H9 (cell line): ENCODE results near the gene GOLGA6A. TPM values are rescaled to one million over a fixed set of nuclear protein-coding genes. Genes with fewer than 3 reads are reported as not detected.
"Not testable (repeated sequence)": the region's sequence is repeated elsewhere in the genome, so short reads cannot be mapped to it uniquely, and the experiment has no call there.

Experiments
- DNase-seq: peaks from one replicate; pipeline ENCODE4 v3.0.0-alpha.2; 2017
- H2AFZ ChIP-seq: one replicate; pipeline ENCODE4 v1.6.1; 2013; ENCODE audit warnings: mild to moderate bottlenecking, low read length, control low read depth, moderate library complexity
- H2AK5ac ChIP-seq: 2 replicates; pipeline ENCODE4 v1.6.1; 2013; ENCODE audit warnings: low read length, control low read depth, mixed read lengths; ENCODE audit not compliant: insufficient read length
- H2BK120ac ChIP-seq: one replicate; pipeline ENCODE4 v1.6.1; 2013; ENCODE audit warnings: low read depth, mild to moderate bottlenecking, low read length, control low read depth, inconsistent platforms; ENCODE audit not compliant: poor library complexity, severe bottlenecking
- H2BK12ac ChIP-seq: 2 replicates; pipeline ENCODE4 v1.6.1; 2013; ENCODE audit warnings: low read length, control low read depth, mixed read lengths, low read depth; ENCODE audit not compliant: insufficient read length
- H2BK15ac ChIP-seq: 2 replicates; pipeline ENCODE4 v1.6.1; 2013; ENCODE audit warnings: low read depth, low read length, control low read depth
- H2BK20ac ChIP-seq: one replicate; pipeline ENCODE4 v1.6.1; 2013; ENCODE audit warnings: low read depth, mild to moderate bottlenecking, low read length, control low read depth, inconsistent platforms; ENCODE audit not compliant: poor library complexity, severe bottlenecking
- H2BK5ac ChIP-seq: 2 replicates; pipeline ENCODE4 v1.6.1; 2013; ENCODE audit warnings: low read length, control low read depth, mixed read lengths; ENCODE audit not compliant: insufficient read length
- H3K14ac ChIP-seq: 2 replicates; pipeline ENCODE4 v1.6.1; 2013; ENCODE audit warnings: low read length, control low read depth; ENCODE audit not compliant: insufficient read depth
- H3K18ac ChIP-seq: 2 replicates; pipeline ENCODE4 v1.6.1; 2013; ENCODE audit warnings: low read depth, mild to moderate bottlenecking, mixed read lengths, low read length, control low read depth; ENCODE audit not compliant: insufficient read length
- H3K23ac ChIP-seq: 2 replicates; pipeline ENCODE4 v1.6.1; 2013; ENCODE audit warnings: low read length, control low read depth, mixed read lengths, low read depth; ENCODE audit not compliant: insufficient read length
- H3K23me2 ChIP-seq: 2 replicates; pipeline ENCODE4 v1.6.1; 2013; ENCODE audit warnings: low read depth, mild to moderate bottlenecking, mixed read lengths, low read length, control low read depth; ENCODE audit not compliant: insufficient read length, poor library complexity, severe bottlenecking
- H3K27ac ChIP-seq: 2 replicates; pipeline ENCODE4 v1.5.1; 2013; ENCODE audit warnings: low read length, control low read depth, mixed read lengths, low read depth; ENCODE audit not compliant: insufficient read length
- H3K27me3 ChIP-seq: 2 replicates; pipeline ENCODE4 v1.6.1; 2013; ENCODE audit warnings: low read length, control low read depth, inconsistent platforms; ENCODE audit not compliant: insufficient read depth
- H3K4ac ChIP-seq: 2 replicates; pipeline ENCODE4 v1.6.1; 2013; ENCODE audit warnings: low read depth, mild to moderate bottlenecking, control low read depth, inconsistent platforms, low read length, moderate library complexity
- H3K4me1 ChIP-seq: 2 replicates; pipeline ENCODE4 v1.6.1; 2013; ENCODE audit warnings: low read length, control low read depth, inconsistent platforms; ENCODE audit not compliant: insufficient read depth
- H3K4me2 ChIP-seq: 2 replicates; pipeline ENCODE4 v1.6.1; 2013; ENCODE audit warnings: low read length, control low read depth, mixed read lengths; ENCODE audit not compliant: insufficient read length, insufficient read depth
- H3K56ac ChIP-seq: 2 replicates; pipeline ENCODE4 v1.6.1; 2013; ENCODE audit warnings: low read depth, mild to moderate bottlenecking, mixed read lengths, low read length, control low read depth; ENCODE audit not compliant: insufficient read length
- H3K79me1 ChIP-seq: 2 replicates; pipeline ENCODE4 v1.6.1; 2013; ENCODE audit warnings: low read depth, mild to moderate bottlenecking, moderate library complexity, low read length, control low read depth, inconsistent platforms; ENCODE audit not compliant: insufficient read depth, poor library complexity, severe bottlenecking
- H3K79me2 ChIP-seq: 2 replicates; pipeline ENCODE4 v1.6.1; 2013; ENCODE audit warnings: low read length, control low read depth, inconsistent platforms; ENCODE audit not compliant: insufficient read depth
- H3K9ac ChIP-seq: 2 replicates; pipeline ENCODE4 v1.6.1; 2013; ENCODE audit warnings: low read length, control low read depth, mixed read lengths; ENCODE audit not compliant: insufficient read length; ENCODE audit errors: extremely low read depth
- H3K9me3 ChIP-seq: one replicate; pipeline ENCODE4 v1.6.1; 2013; ENCODE audit warnings: low read depth, low read length, inconsistent platforms; ENCODE audit not compliant: control insufficient read depth
- H3T11ph ChIP-seq: one replicate; pipeline ENCODE4 v1.6.1; 2013; ENCODE audit warnings: mild to moderate bottlenecking, low read length, control low read depth, inconsistent platforms
- H4K20me1 ChIP-seq: one replicate; pipeline ENCODE4 v1.6.1; 2013; ENCODE audit not compliant: control insufficient read depth, insufficient read length, insufficient read depth
- H4K5ac ChIP-seq: 2 replicates; pipeline ENCODE4 v1.6.1; 2013; ENCODE audit warnings: low read depth, mild to moderate bottlenecking, mixed read lengths, low read length, control low read depth; ENCODE audit not compliant: insufficient read length
- H4K8ac ChIP-seq: replicated peaks from 2 replicates; pipeline ENCODE4 v1.6.1; 2013; ENCODE audit warnings: low read length, control low read depth, mixed read lengths, low read depth; ENCODE audit not compliant: insufficient read length
- H4K91ac ChIP-seq: 2 replicates; pipeline ENCODE4 v1.6.1; 2013; ENCODE audit warnings: low read depth, mild to moderate bottlenecking, moderate library complexity, mixed read lengths, low read length, control low read depth; ENCODE audit not compliant: insufficient read length
- H3K27ac Mint-ChIP-seq, 3 experiments: 2 replicates in 2 of 3; 3 replicates in 1 of 3; pipeline ENCODE4 v1.8.0; 2020 to 2021; ENCODE audit warnings: mixed read lengths in 3 of 3, mild to moderate bottlenecking in 1 of 3, moderate library complexity in 1 of 3
- H3K27me3 Mint-ChIP-seq: 2 replicates; pipeline ENCODE4 v1.8.0; 2021; ENCODE audit warnings: low read depth, mild to moderate bottlenecking, moderate library complexity, mixed read lengths
- H3K36me3 Mint-ChIP-seq, 3 experiments: 2 replicates in 2 of 3; 3 replicates in 1 of 3; pipeline ENCODE4 v1.8.0; 2020 to 2021; ENCODE audit warnings: low read depth in 3 of 3, mixed read lengths in 3 of 3; ENCODE audit not compliant: insufficient read depth in 1 of 3
- H3K4me1 Mint-ChIP-seq, 2 experiments: 2 replicates each; pipeline ENCODE4 v1.8.0; 2020; ENCODE audit warnings: mixed read lengths in 2 of 2
- H3K4me3 Mint-ChIP-seq, 2 experiments: 2 replicates in 1 of 2; 3 replicates in 1 of 2; pipeline ENCODE4 v1.8.0; 2020 to 2021; ENCODE audit warnings: mild to moderate bottlenecking in 2 of 2, mixed read lengths in 2 of 2, moderate library complexity in 1 of 2
- H3K9me3 Mint-ChIP-seq, 2 experiments: 2 replicates in 1 of 2; 3 replicates in 1 of 2; pipeline ENCODE4 v1.8.0; 2020; ENCODE audit warnings: mild to moderate bottlenecking in 2 of 2, mixed read lengths in 2 of 2, moderate library complexity in 1 of 2
- WGBS: extraction: QIAGEN DNeasy Blood & Tissue Kit; methylation state at CpG from one replicate; pipeline ENCODE4 v1.1.7; 2013; ENCODE audit warnings: missing lambda C conversion rate, low lambda C conversion rate, mixed read lengths; ENCODE audit not compliant: insufficient read length; ENCODE audit errors: extremely low coverage; 5-methylcytosine and 5-hydroxymethylcytosine counted together
- total RNA-seq: library from RNA; stranded (reverse); gene quantifications from 2 replicates; pipeline ENCODE4 v1.2.1, GENCODE V29; 2021

GOLGA6A gene
- total RNA-seq, 1 experiment from 2014 or later = 0.72 TPM

DNA sequence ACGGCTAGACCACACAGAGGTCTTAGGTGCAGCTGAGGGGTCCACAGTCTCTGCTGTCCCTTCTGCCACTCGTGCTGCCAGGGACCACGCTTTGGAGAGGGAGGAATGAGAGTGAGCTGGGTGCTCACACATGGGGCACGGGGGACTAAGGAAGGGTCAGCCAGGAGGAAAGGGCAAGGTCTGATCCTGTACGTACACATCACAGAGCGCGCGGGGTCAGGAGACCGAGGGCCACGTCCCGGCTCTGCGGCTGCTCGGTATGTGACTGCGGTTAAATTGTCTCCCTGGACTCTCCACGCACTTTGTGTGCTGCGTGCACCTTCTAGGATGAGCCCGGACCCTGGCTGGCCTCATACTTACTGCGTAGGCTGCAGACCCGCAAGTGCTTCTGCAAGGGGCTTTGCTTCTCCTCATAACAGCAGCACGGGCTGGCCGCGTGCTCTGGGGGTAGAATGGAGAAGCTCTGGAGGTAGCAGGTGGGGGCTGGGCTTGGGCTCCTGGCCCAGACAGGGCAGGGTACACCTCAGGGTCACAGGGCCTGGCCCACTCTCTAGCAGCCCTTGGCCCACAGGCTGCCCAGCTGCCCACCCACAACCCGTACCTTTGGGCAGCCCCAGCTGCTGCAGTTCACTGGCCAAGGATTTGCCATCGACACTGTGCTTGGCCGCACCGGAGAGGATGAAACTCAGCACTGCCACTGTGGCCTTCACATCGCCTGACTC is 14.6 kb upstream of the GOLGA6A start:
- not testable (repeated sequence) for H3K23ac ChIP-seq, H4K5ac ChIP-seq, H3K27me3 Mint-ChIP-seq, H4K91ac ChIP-seq, DNase-seq, H3K27ac ChIP-seq, H2BK5ac ChIP-seq, H3K27ac Mint-ChIP-seq, H2BK12ac ChIP-seq, H3K14ac ChIP-seq, H2BK120ac ChIP-seq, H3K4me2 ChIP-seq, H3K23me2 ChIP-seq, H2BK15ac ChIP-seq, H4K8ac ChIP-seq, H3K9me3 ChIP-seq, H3K4me3 Mint-ChIP-seq, H3K18ac ChIP-seq, H4K20me1 ChIP-seq, H3T11ph ChIP-seq, H3K27me3 ChIP-seq, H3K36me3 Mint-ChIP-seq, H3K79me2 ChIP-seq, H2BK20ac ChIP-seq, H3K9me3 Mint-ChIP-seq, H3K4me1 Mint-ChIP-seq, H3K4me1 ChIP-seq, H3K4ac ChIP-seq, H3K9ac ChIP-seq, H3K56ac ChIP-seq, H2AFZ ChIP-seq, H3K79me1 ChIP-seq, H2AK5ac ChIP-seq
- no CpG with 5 or more reads among the region's 27 CpGs for WGBS

DNA sequence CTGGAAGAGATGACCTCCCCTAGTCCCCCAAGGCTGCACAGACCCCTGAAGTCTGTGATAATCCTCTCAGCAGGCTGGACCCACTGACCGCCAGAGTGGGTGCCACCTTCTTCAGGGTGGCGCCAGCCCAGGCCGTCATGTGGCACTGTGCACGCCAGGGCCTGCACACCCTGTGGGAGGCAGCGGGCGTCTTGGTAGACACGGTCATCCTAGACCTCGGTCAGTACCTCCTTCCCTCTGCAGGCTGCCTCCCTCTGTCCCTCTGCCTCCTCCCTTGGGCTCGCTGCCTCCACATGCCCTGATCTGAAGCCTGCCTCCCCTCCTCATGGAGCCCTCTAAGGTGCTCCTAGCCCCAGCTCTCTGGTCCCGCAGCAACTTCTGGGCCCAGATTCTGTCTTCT is 13.3 kb upstream of the GOLGA6A start:
- not testable (repeated sequence) for H3K4me1 Mint-ChIP-seq, H3K23ac ChIP-seq

More for the DNA sequence above, 13.3 kb upstream of the GOLGA6A start:
- not testable (repeated sequence) for H3K36me3 Mint-ChIP-seq, H4K20me1 ChIP-seq, H2BK20ac ChIP-seq, DNase-seq, H4K8ac ChIP-seq, H3K9me3 Mint-ChIP-seq, H3K4me3 Mint-ChIP-seq, H3K14ac ChIP-seq, H3T11ph ChIP-seq, H2BK5ac ChIP-seq, H3K9ac ChIP-seq, H3K56ac ChIP-seq, H4K5ac ChIP-seq, H4K91ac ChIP-seq, H3K4me2 ChIP-seq, H2AFZ ChIP-seq, H3K4ac ChIP-seq, H3K27ac Mint-ChIP-seq, H2BK120ac ChIP-seq, H2BK12ac ChIP-seq, H3K27me3 ChIP-seq, H3K23me2 ChIP-seq, H2BK15ac ChIP-seq, H3K18ac ChIP-seq, H3K27ac ChIP-seq, H3K79me2 ChIP-seq, H2AK5ac ChIP-seq, H3K79me1 ChIP-seq, H3K4me1 ChIP-seq, H3K9me3 ChIP-seq, H3K27me3 Mint-ChIP-seq
- no CpG with 5 or more reads among the region's 10 CpGs for WGBS
